HG03571 (cell line): ENCODE results near the gene AMBP.

ENCODE experiments used
- ATAC-seq: cut with Tn5 transposase; IDR thresholded peaks from one replicate; pipeline ENCODE4 v1.9.1; 2021; ENCODE audit not compliant: unreplicated experiment

AMBP gene

DNA sequence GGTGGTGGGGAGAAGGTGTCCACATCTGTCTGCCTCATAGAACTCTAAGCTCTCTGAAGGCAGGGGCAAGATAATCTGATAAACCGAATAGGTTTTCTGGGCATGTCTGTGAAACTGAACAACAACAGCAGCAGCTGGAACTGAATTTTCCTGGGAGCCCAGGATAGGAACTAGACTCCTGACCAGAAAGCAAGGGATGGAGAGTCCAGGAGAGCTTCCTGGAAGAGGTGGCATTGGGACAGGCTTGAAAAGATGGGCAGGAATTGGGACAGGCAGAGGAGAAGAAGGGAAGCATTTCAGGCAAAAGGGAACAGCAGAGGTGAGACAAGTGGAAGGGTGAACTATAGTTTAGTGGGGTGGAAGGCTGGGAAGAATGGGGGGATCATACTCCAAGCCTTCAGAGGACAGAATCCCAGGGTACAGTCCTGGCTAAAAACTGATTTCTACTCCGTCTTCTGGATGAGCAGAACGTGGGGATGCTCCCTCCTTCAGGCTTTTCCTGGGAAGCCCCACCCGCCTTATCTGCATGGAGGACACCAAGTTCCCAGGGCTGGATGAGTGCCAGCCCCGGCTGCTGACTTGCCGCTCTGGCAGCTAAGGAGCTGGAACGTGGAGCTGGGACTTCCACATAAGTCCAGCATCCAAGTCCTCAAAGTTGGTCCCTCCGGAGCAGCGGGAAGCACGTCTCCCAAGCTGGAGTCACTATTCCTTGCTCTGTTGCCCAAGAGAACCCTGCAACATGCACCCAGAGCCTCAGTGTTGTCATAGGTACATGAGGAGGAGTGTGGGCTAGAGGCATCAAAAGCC is 34.9 kb upstream of the AMBP start:
- no peak for ATAC-seq

- no peak for ATAC-seq
Observed at GRCh38 chr9:114112325-114112724, 34.2 kb upstream of the AMBP start.

DNA sequence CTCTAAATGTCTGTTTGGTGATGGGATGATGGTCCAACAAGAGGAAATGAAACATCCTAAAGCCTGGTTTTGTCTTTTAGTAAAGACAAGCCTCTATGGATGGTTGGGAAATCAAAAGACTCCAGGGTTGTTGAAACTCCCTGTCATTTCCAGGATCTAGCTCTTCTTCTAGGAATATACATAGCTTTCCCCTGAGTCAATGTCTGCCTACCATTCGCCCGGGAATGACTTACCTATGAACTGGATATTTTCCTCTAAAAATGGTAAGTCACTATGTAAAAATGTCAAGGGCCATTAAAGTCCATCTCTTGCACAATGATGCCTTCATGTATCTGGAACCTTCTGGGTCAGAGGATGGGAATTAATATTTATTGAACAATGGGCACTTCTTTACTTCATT is 32.1 kb upstream of the AMBP start:
- no peak for ATAC-seq

GRCh38 chr9:114109124-114109523 is 31.0 kb upstream of the AMBP start:
- no peak for ATAC-seq

GRCh38 chr9:114108016-114108833 is 30.1 kb upstream of the AMBP start:
- ATAC-seq: no peak

DNA sequence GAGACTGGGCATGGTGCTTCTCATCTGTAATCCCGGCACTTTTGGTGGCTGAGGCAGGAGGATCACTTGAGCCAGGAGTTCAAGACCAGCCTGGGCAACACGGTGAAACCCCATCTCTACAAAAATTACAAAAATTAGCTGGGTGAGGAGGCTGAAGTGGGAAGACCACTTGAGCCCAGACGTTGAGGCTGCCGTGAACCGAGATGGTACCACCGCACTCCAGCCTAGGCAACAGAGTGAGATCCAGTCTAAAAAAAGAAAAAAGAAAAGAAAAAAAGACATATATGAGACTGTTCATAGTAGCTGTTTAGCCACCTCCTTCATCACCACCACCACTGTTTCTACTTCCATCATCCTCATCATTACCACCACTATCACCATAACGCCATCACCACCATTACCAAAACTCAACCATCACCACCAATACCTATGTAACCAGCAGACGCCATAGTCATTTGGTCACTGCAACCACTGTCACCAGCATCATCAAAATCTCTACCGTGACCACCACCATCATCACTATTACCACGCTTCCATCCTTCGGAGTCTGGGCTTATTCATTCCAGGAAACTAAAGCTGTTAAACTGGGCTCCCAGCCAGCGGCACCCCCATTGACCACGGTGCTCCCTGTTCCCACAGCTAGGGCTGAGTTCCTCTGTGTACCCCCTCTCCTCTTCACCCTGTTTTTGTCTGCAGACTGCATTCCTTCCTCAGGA is 29.3 kb upstream of the AMBP start:
- ATAC-seq: no peak

- no peak for ATAC-seq
Observed at GRCh38 chr9:114105236-114105635, 27.1 kb upstream of the AMBP start.

DNA sequence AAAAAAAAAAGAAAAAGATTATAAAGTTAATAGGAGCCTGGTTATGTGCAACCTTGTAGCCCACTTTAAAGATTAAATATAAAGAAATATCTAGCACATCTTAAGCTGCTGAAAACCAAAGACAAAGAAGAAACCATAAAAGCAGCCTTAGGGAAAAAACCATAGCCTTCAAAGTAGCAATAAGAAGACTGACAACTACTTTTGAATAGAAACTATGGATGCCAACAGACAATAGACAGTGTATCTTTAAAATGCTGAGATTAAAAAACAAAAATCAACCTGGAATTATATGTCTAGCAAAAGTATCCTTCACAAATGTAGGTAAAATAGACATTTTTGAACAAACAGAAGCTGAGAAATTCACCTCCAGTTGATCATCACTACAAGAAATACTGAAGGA is 24.4 kb upstream of the AMBP start:
- no peak for ATAC-seq

DNA sequence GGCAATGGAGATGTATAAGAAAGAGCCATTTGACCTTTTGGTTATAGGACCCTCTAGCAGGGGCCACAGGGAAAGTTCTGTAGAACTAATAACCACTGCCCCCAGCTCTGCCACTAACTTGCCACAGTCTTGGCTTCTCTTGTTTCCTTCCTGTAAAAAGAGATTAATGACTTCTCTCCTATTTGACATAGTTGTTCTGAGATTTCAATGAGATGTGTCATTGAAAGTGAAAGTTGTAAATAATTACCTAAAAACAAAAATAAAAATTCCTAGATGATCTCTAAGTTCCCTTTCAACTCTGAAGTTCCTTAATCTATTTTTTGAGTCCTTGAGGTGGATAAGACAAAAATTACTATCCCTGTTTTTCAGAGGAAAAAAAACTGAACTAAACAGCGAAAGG is 22.4 kb upstream of the AMBP start:
- no peak for ATAC-seq

- no peak for ATAC-seq
Observed at GRCh38 chr9:114099669-114100270, 21.7 kb upstream of the AMBP start.

GRCh38 chr9:114098936-114099668 is 21.0 kb upstream of the AMBP start, which contains the start of gene KIF12:
KIF12 (minus strand) TSS chr9:114099292; CDS start chr9:114099276, 16 bp downstream.
- ATAC-seq: no peak

DNA sequence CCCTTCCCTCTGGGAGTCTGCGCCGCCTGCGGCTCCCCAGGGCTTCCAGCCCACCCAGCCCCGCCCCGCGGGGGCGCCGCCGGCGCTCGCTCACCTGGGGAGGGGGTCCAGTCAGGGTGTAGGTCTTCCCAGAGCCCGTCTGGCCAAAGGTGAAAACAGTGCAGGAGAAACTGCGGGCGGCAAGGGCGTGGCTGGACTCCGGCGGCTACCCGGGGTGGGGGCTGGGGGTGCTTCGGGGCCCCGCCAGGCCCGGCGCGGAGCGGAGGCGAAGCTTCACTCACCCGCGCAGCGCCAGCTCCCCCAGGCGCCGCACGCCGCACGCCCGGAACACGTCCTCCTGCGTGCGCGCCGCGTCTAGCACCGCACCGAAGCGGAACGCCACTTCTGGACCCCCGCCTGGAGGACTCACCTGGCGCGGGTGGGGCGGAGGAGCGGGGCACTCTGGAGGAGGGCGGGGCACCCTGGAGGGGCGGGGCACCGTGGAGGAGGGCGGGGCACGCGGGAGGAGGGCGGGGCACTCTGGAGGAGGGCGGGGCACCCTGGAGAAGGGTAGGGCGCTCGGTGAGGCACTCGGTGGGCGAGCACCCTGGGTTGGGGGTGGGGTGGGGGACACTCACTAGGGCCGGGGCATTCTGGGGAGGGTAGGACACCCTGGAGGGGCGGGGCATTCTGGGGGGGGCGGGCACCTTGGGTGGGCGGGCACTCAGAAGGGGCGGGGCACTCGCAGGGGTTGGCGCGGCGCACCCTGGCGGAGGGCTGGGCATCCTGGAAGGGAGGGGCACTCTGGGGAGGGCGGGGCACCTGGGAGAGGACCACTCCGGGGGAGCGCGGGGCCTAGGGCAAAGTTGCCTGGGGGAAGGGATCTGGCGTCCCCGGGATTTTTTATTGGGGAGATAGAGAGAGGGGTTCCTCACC is 20.2 kb upstream of the AMBP start:
- ATAC-seq: no peak

- ATAC-seq: no peak
Observed at GRCh38 chr9:114097613-114098020, 19.5 kb upstream of the AMBP start.

- ATAC-seq: no peak
Observed at GRCh38 chr9:114096866-114097612, 18.9 kb upstream of the AMBP start.

- ATAC-seq: no peak
Observed at GRCh38 chr9:114096041-114096511, 18.0 kb upstream of the AMBP start.

- ATAC-seq: no peak
Observed at GRCh38 chr9:114094971-114095370, 16.9 kb upstream of the AMBP start.

GRCh38 chr9:114093761-114094505 is 15.8 kb upstream of the AMBP start:
- no peak for ATAC-seq

- ATAC-seq: no peak
Observed at GRCh38 chr9:114093031-114093471, 15.0 kb upstream of the AMBP start.
